Endothelial cell of coronary artery (primary cell): ENCODE results near the gene NPVF. TPM values are rescaled to one million over a fixed set of nuclear protein-coding genes. Genes with fewer than 3 reads are reported as not detected.

Experiments used
- total RNA-seq: library from RNA; depleted of rRNA; stranded (reverse); fragments of >200 nt; gene quantifications from 2 replicates; pipeline ENCODE4 v1.2.3, GENCODE V29; 2014

NPVF gene, protein sequence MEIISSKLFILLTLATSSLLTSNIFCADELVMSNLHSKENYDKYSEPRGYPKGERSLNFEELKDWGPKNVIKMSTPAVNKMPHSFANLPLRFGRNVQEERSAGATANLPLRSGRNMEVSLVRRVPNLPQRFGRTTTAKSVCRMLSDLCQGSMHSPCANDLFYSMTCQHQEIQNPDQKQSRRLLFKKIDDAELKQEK
- not detected in 2 replicates for total RNA-seq

DNA sequence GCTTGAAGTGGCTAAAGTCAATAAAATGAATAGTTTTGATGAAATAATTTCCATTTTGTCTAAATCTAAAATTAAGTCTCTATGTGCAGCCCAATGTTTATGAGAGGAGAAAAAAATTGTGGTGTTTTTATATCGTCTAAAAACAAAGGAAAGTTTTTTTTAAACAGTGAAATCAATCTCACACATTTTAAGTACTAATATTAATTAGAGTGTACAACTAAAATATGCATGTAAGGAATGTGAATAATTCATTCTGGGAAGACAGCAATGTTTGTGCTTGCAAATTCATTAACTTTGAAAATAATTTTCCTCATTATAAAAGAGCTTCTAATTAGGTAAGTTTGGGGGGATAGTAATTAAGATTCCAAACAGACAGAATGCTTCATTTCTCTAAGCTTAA lies at the start of gene NPVF:
Gene NPVF (minus strand): TSS at position 101 of the 400 bp plus-strand sequence. CDS start 47 bp downstream, at position 54.

Other genes with a start within 250 kb of the NPVF start
- 23.8 and 28.0 TPM in 2 replicates for gene OSBPL3, start 248.3 kb downstream of the NPVF start, total RNA-seq
- 41.3 and 56.0 TPM in 2 replicates for gene CYCS, start 103.2 kb downstream of the NPVF start, total RNA-seq